Posterior cingulate gyrus (tissue), 11 donors: ENCODE data around the gene LYPD6B.
"Not testable (repeated sequence)": the region's sequence is repeated elsewhere in the genome, so short reads cannot be mapped to it uniquely, and the experiment has no call there.

Experiments used
- DNase-seq, 10 donors: peaks; one replicate each; pipeline versions ENCODE4 v3.0.0 to v3.0.0-alpha.2; 2020 to 2021; ENCODE audit warnings: mixed read lengths in 3 of 10
- intact Hi-C: fragments of 100-400 bp; cut with DNase I; formaldehyde crosslinking; loops from one replicate; pipeline ENCODE4 v1.15.1; 2023

LYPD6B gene

DNA sequence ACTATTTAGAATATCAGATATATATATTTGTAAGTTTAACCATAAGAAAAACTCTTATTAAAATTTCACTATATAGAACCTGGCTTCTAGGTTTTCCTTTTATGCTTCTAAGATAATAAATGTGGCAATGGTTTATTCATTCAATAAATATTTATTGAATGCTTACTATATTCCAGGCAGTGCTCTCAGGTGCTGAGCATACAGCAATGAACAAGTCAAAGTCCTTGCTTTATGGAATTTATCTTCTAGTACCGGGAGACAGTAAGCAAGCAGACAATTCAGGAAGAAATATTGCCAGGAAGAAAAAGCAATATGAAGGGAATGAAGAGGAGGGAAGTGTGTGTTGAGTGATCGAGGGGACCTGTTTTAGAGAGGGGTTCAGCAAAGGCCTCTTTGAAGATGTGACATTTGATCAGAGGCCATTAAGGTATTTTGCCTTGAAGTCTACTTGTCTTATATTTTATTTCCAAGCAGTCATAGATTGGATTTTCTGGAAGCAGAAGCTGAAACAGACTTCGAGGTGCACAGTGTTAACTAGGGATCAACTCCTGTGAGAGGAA, 197.4 kb downstream of the LYPD6B start:
- no peak for DNase-seq
- intact Hi-C loops, result no loop called here

DNA sequence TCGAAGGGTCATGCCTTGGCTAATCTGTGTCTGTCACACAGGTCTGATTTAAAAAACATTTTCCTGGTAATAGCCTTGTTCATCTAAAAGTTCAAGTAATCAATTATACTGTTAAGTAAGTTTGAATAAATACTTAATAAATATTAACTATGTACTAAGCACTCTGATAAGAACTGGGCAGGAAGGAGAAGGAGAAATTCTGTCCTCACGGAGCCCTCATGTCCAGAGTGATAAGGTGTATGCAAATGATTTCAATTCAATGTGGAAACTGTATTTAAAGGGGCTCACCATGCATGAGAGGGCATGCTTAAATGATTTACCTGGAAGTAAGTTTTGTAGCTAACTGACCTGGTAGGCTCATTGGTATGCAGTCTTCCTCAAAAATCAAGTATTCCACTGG, 197.9 kb downstream of the LYPD6B start:
- intact Hi-C loops, result no loop called here
- no peak for DNase-seq

DNA sequence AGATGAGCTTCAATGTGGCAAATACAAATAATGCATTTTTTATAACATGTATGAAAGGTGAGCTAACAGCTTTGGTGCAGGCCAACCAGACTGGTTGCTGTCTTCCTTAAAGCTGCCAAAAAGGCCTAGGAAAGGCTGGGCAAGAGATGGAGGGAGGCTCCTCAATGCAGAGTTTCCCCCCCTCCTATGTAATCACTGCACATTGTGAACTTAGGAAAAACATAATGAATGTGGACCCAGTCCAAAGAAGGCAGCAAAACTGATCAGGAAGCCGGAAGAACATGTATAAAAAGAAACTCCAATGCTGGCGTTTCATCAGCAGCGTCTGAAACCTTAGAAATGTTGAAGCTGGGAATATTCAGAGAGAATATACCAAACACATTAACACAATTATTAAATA, 207.7 kb downstream of the LYPD6B start:
- DNase-seq, result no peak
- intact Hi-C loops, result no loop called here

DNA sequence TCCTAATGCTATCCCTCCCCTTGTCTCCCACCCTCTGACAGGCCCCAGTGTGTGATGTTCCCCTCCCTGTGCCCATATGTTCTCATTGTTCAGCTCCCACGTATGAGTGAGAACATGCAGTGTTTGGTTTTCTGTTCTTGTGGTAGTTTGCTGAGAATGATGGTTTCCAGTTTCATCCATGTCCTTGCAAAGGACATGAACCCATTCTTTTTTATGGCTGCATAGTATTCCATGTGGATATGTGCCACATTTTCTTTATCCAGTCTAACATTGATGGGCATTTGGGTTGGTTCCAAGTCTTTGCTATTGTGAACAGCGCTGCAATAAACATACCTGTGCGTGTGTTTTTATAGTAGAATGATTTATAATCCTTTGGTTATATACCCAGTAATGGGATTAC, 212.9 kb downstream of the LYPD6B start:
- DNase-seq, intact Hi-C loops: not testable (repeated sequence)

DNA sequence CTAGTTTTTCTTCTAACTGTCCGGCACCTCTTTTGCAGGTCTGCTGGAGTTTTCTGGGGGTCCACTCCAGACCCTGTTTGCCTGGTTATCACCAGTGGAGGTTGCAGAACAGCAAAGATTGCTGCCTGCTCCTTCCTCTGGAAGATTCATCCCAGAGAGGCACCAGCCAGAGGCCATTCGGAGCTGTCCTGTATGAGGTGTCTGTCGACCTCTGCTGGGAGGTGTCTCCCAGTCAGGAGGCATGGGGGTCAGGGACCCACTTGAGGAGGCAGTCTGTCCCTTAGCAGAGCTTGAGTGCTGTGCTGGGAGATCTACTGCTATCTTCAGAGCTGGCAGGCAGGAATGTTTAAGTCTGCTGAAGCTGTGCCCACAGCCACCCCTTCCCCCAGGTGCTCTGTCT, 218.4 kb downstream of the LYPD6B start:
- DNase-seq, intact Hi-C loops: not testable (repeated sequence)

DNA sequence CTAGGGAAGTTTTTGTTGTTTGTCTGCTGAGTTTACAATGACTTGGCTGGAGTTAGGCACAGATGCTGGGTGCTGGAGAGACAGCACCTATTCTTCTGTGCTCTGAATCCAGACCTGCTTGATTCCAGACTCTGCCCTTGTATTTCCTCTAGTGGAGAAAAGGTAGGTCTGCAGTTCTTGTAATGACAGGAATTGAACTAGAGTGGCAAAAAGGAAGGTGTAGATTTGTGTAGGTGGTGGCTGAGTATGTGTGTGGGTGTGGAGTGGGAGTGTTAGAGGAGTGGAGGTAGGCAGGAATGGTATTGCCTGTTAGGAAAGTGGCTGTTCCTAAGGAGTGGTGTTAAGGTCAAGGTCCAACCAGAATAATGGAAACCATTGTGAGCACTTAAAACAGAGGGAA, 220.0 kb downstream of the LYPD6B start:
- intact Hi-C loops, result no loop called here
- DNase-seq, result no peak

DNA sequence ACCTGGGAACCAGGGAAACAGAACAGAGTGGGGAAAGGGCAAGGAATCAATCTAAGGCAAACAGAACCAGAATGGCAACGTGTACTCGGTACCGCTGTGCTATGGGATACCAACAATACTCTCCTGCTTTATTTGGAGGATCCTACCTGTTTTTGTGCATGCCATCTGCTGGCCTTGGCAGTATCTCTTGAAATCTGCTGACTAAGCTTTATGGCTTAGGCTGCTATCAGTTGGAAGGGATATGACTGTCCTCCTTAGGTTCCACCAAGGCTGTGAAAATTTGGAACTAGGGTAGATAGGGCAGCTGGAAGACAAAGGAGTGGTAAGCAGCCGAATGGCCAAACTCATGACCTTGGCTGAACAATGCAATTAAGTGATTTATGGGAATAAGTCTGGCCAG, 220.6 kb downstream of the LYPD6B start:
- intact Hi-C loops, result no loop called here
- no peak for DNase-seq

DNA sequence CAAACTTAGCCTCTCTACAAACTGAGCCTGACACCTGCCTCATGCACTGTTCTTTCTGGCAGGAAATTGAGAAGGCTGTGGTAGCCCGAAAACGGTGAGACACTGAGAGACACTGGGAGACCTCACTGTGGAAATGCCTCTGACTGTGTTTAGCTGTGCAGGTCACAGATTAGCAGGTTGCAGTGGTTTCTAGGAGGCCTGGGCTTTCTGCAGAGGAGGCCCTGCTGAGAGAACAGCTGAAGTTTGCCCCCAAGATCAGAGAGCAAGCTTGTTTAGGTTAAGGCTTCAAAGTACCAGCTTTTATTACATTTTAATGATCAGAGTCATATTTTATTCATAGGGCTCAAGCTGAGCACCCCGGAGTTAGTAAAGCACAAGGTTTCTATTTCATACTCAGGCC, 223.2 kb downstream of the LYPD6B start:
- intact Hi-C loops, result no loop called here
- DNase-seq, result no peak
